ENCODE data around the gene CSNK1G1. TPM values are rescaled to one million over a fixed set of nuclear protein-coding genes. Genes with fewer than 3 reads are reported as not detected.
A peak's percentile ranks its signal among the peaks of the same experiment; 100 is the strongest.

CSNK1G1 gene
- total and polyA plus RNA-seq, 4 donors: 2.5 to 25.3 (median 9.1) TPM

DNA sequence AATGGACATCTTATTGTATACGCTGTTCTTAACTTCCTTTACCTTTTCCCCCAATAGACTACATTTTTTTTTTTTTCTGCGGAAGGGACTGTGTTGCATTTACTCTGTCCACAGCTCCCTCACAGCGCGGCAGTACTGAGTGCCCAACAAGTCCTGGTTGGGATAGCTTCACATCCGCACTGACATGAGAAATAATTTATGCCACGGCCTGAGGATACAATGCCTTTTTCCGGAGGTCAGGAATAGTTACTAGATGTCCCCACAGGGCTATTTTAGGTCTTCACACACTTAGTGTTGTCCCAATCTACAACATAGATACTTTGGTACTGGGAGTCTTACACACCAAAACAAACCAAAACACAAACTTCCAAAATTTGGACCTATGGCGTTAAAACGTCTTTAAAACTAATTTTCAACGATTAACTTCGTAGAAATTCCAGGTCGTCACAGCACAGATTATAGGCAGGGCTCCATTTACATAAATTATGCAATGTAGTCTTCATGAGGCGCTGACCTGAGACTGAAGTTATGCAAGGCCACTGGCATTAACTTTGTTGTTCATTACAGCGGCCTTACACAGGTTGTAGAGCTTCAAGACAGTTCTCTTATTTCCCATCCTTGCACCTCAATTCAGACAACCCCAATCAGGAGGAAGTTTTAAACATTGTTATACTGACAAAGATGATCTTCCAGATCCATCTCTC is 192.2 kb downstream of the CSNK1G1 start:
- intact Hi-C loops (cut with DNase I): loop anchor here (5.0 to 10.0 kb wide), 3 partner anchors 72 to 221 kb away; partner anchors contain the start of genes CIAO2A (in 1 of the 2), CSNK1G1 (in 1 of the 2), PCLAF (in 1 of the 2) and TRIP4 (in 1 of the 2)
- H3K4me1 ChIP-seq (ENCODE audit: control insufficient read depth in 1 of 2, insufficient read depth in 2 of 2, low read length in 2 of 2): peaks cover 0 to 2% of the 10 kb centered on the region in 2 donors
- peak in 1 of 2 donors; percentile 70 for DNase-seq
- peak overlapping the region in 1 of 2 donors; percentile 21 for H3K4me3 ChIP-seq (ENCODE audit: low read length in 2 of 2)
- H3K27ac ChIP-seq (ENCODE audit: low read depth in 1 of 2, low read length in 2 of 2): peak overlapping the region in 1 of 2 donors; percentile 50
- no peaks in the 10 kb centered on the region for H3K9me3 ChIP-seq (ENCODE audit: control insufficient read depth, low read length)
- WGBS, 2 donors: 41 to 42% methylated on average over 14 of the region's 14 CpGs
- no peaks in the 10 kb centered on the region for H3K27me3 ChIP-seq (ENCODE audit: control insufficient read depth in 1 of 2, insufficient read depth in 2 of 2, low read length in 1 of 2)
- peaks cover 1 to 2% of the 10 kb centered on the region in 2 donors for H3K36me3 ChIP-seq (ENCODE audit: control insufficient read depth in 1 of 2, insufficient read depth in 2 of 2, low read length in 1 of 2)
- peak; percentile 15 for ATAC-seq (ENCODE audit: low FRiP score)

- no peaks in the 10 kb centered on the region for H3K27me3 ChIP-seq (ENCODE audit: control insufficient read depth in 1 of 2, insufficient read depth in 2 of 2, low read length in 1 of 2)
- peaks cover 0 to 2% of the 10 kb centered on the region in 2 donors for H3K4me1 ChIP-seq (ENCODE audit: control insufficient read depth in 1 of 2, insufficient read depth in 2 of 2, low read length in 2 of 2)
- intact Hi-C loops (cut with DNase I): loop anchor here (1.0 to 10.0 kb wide), 4 partner anchors 71 to 222 kb away; partner anchors contain the start of genes CSNK1G1 (in 2 of the 2), CIAO2A (in 1 of the 2), PCLAF (in 1 of the 2) and TRIP4 (in 1 of the 2)
- 0% methylated on average over 45 to 69 of the region's 69 CpGs for WGBS, 2 donors
- peak within 1 kb of the TSS in 1 of 2 donors; percentile 64 for H3K27ac ChIP-seq (ENCODE audit: low read depth in 1 of 2, low read length in 2 of 2)
- H3K9me3 ChIP-seq (ENCODE audit: control insufficient read depth, low read length): no peaks in the 10 kb centered on the region
- H3K4me3 ChIP-seq (ENCODE audit: low read length in 2 of 2): peak within 1 kb of the TSS; percentile 63 to 97
- H3K36me3 ChIP-seq (ENCODE audit: control insufficient read depth in 1 of 2, insufficient read depth in 2 of 2, low read length in 1 of 2): peaks cover 2 to 8% of the 10 kb centered on the region in 2 donors
- ATAC-seq (ENCODE audit: low FRiP score) (peak; percentile 99), DNase-seq (peak; percentile 99)
Observed at GRCh38 chr15:64162869-64163658, 192.9 kb downstream of the CSNK1G1 start, which contains the start of gene PPIB. Gene PPIB (minus strand): TSS chr15:64163022. CDS start chr15:64162986, 36 bp downstream.

DNA sequence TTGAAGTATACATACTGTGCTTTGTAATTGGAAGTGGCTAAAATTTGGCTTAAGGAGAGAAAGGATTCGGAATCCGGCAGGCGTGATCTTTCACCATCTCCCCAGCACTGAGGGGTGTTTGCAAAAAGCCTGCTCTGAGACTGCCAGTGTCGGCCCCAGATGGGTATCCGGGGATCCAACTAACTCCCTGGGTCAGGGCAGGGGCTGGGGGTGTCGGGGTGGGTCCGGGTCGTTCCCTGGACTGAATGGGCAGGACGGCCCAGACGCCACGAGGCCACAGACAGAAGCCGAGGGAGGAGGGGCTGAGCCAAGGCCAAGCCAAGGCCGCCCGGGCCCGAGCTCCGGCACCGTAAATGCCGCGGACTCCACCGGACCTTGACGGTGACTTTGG is 193.5 kb downstream of the CSNK1G1 start:
- H3K9me3 ChIP-seq (ENCODE audit: control insufficient read depth, low read length): no peaks in the 10 kb centered on the region
- WGBS, 2 donors: 1% methylated on average over 20 to 21 of the region's 21 CpGs
- H3K4me3 ChIP-seq (ENCODE audit: low read length in 2 of 2): peak overlapping the region; percentile 63 to 97
- intact Hi-C loops (cut with DNase I): loop anchor here (1.0 to 10.0 kb wide), 4 partner anchors 70 to 222 kb away; partner anchors contain the start of genes CSNK1G1 (in 2 of the 2), CIAO2A (in 1 of the 2), PCLAF (in 1 of the 2) and TRIP4 (in 1 of the 2)
- ATAC-seq (ENCODE audit: low FRiP score): peak; percentile 70
- peaks cover 8% of the 10 kb centered on the region in 2 donors for H3K36me3 ChIP-seq (ENCODE audit: control insufficient read depth in 1 of 2, insufficient read depth in 2 of 2, low read length in 1 of 2)
- DNase-seq: no peak
- H3K27me3 ChIP-seq (ENCODE audit: control insufficient read depth in 1 of 2, insufficient read depth in 2 of 2, low read length in 1 of 2): no peaks in the 10 kb centered on the region
- H3K4me1 ChIP-seq (ENCODE audit: control insufficient read depth in 1 of 2, insufficient read depth in 2 of 2, low read length in 2 of 2): peaks cover 0 to 2% of the 10 kb centered on the region in 2 donors
- peak overlapping the region in 1 of 2 donors; percentile 64 for H3K27ac ChIP-seq (ENCODE audit: low read depth in 1 of 2, low read length in 2 of 2)

- ATAC-seq (ENCODE audit: low FRiP score) (no peak), DNase-seq (no peak)
- Histone ChIP-seq H3K4me3 (ENCODE audit: low read length in 2 of 2) (peak overlapping the region; percentile 63 to 97), H3K27me3 (ENCODE audit: control insufficient read depth in 1 of 2, insufficient read depth in 2 of 2, low read length in 1 of 2) (no peaks in the 10 kb centered on the region), H3K36me3 (ENCODE audit: control insufficient read depth in 1 of 2, insufficient read depth in 2 of 2, low read length in 1 of 2) (peaks cover 9 to 10% of the 10 kb centered on the region in 2 donors), H3K4me1 (ENCODE audit: control insufficient read depth in 1 of 2, insufficient read depth in 2 of 2, low read length in 2 of 2) (peaks cover 0 to 2% of the 10 kb centered on the region in 2 donors), H3K9me3 (ENCODE audit: control insufficient read depth, low read length) (no peaks in the 10 kb centered on the region), H3K27ac (ENCODE audit: low read depth in 1 of 2, low read length in 2 of 2) (peak overlapping the region in 1 of 2 donors; percentile 14)
- intact Hi-C loops (cut with DNase I): loop anchor here (1.0 to 10.0 kb wide), 4 partner anchors 70 to 223 kb away; partner anchors contain the start of genes CSNK1G1 (in 2 of the 2), CIAO2A (in 1 of the 2), PCLAF (in 1 of the 2) and TRIP4 (in 1 of the 2)
- 34 to 38% methylated on average over 12 of the region's 12 CpGs for WGBS, 2 donors
Observed at GRCh38 chr15:64161688-64162477, 194.1 kb downstream of the CSNK1G1 start.

- H3K4me1 ChIP-seq (ENCODE audit: control insufficient read depth in 1 of 2, insufficient read depth in 2 of 2, low read length in 2 of 2): peaks cover 0 to 2% of the 10 kb centered on the region in 2 donors
- WGBS, 2 donors: 78 to 83% methylated on average over 11 of the region's 11 CpGs
- no peaks in the 10 kb centered on the region for H3K9me3 ChIP-seq (ENCODE audit: control insufficient read depth, low read length)
- H3K36me3 ChIP-seq (ENCODE audit: control insufficient read depth in 1 of 2, insufficient read depth in 2 of 2, low read length in 1 of 2): peaks cover 9 to 21% of the 10 kb centered on the region in 2 donors
- no peaks in the 10 kb centered on the region for H3K27me3 ChIP-seq (ENCODE audit: control insufficient read depth in 1 of 2, insufficient read depth in 2 of 2, low read length in 1 of 2)
- no peak overlapping the region for H3K27ac ChIP-seq (ENCODE audit: low read depth in 1 of 2, low read length in 2 of 2)
- DNase-seq (no peak), ATAC-seq (ENCODE audit: low FRiP score) (no peak)
- intact Hi-C loops (cut with DNase I): no loop called here
- H3K4me3 ChIP-seq (ENCODE audit: low read length in 2 of 2): no peak overlapping the region
Observed at GRCh38 chr15:64158363-64159134, 197.4 kb downstream of the CSNK1G1 start.

DNA sequence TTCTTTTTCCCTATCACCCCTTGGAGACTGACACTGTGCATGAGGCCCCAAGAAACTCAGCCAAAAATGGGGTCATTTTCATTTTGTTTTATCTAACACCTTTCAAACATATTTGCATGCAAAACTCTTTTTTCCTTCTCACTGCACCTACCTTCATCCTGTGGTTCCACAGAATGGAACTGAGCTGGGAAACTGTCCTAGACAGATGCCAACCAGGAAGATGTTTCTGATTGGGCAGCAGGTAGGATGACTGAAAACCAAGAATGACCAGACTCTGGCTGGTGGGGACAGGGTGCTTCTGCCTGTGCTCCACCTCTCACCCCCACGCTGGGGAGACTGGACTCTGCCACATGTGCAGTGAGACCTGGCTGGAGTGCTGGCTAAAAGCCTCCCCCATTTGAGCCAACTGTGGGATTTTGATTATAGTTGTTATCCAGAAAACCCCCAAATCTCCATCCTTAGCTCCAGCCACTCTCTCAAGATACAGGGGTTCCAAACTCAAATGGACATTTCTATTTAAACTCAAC is 198.3 kb downstream of the CSNK1G1 start:
- H3K4me1 ChIP-seq (ENCODE audit: control insufficient read depth in 1 of 2, insufficient read depth in 2 of 2, low read length in 2 of 2): peaks cover 0 to 2% of the 10 kb centered on the region in 2 donors
- WGBS, 2 donors: 88% methylated on average over 1 of the region's 1 CpG
- H3K27ac ChIP-seq (ENCODE audit: low read depth in 1 of 2, low read length in 2 of 2): no peak overlapping the region
- H3K4me3 ChIP-seq (ENCODE audit: low read length in 2 of 2): no peak overlapping the region
- DNase-seq: no peak
- ATAC-seq (ENCODE audit: low FRiP score): no peak
- intact Hi-C loops (cut with DNase I): no loop called here
- peaks cover 9 to 21% of the 10 kb centered on the region in 2 donors for H3K36me3 ChIP-seq (ENCODE audit: control insufficient read depth in 1 of 2, insufficient read depth in 2 of 2, low read length in 1 of 2)
- no peaks in the 10 kb centered on the region for H3K9me3 ChIP-seq (ENCODE audit: control insufficient read depth, low read length)
- no peaks in the 10 kb centered on the region for H3K27me3 ChIP-seq (ENCODE audit: control insufficient read depth in 1 of 2, insufficient read depth in 2 of 2, low read length in 1 of 2)

DNA sequence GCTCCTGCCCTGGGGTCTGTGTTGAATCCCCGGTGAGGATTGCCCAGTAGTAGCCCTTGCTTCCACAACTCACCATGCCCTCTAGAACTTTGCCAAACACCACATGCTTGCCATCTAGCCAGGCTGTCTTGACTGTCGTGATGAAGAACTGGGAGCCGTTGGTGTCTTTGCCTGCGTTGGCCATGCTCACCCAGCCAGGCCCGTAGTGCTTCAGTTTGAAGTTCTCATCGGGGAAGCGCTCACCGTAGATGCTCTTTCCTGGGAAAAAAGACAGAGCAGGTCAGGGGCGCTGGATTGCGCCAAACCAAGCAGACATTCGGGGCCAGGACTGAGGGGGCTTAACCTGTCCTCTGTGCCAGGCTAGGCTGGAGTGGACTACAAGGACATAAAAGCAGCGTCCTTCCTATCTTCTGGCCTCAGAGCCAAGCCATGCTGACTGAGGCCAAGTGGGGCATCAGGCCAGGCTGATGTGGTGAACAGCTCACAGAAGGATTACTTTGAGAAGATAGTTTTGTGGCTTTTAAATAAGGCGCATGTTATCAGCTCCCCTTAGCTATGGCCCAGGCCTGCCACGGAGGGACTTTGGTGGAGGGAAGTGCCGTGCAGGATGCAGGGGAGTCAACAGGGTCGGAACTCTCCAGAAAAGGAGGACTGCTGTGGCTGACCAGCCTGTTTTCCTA is 199.2 kb downstream of the CSNK1G1 start:
- Histone ChIP-seq H3K4me3 (ENCODE audit: low read length in 2 of 2) (no peak overlapping the region), H3K4me1 (ENCODE audit: control insufficient read depth in 1 of 2, insufficient read depth in 2 of 2, low read length in 2 of 2) (peaks cover 0 to 1% of the 10 kb centered on the region in 2 donors), H3K9me3 (ENCODE audit: control insufficient read depth, low read length) (no peaks in the 10 kb centered on the region), H3K27me3 (ENCODE audit: control insufficient read depth in 1 of 2, insufficient read depth in 2 of 2, low read length in 1 of 2) (no peaks in the 10 kb centered on the region), H3K27ac (ENCODE audit: low read depth in 1 of 2, low read length in 2 of 2) (no peak overlapping the region), H3K36me3 (ENCODE audit: control insufficient read depth in 1 of 2, insufficient read depth in 2 of 2, low read length in 1 of 2) (peaks cover 9 to 21% of the 10 kb centered on the region in 2 donors)
- intact Hi-C loops (cut with DNase I): no loop called here
- ATAC-seq (ENCODE audit: low FRiP score) (no peak), DNase-seq (no peak)
- WGBS, 2 donors: 81% methylated on average over 16 of the region's 16 CpGs
